Activated CD4-positive, alpha-beta T cell treated with anti-CD3 and anti-CD28 coated beads, Interleukin-2, Interleukin-6, amounts not matched to agents 100 ng/mL and 50 ng/mL, durations not matched to agents 16 hours and 8 hours (primary cell): Measurements from ENCODE around the gene CD86.

Source experiments
- DNase-seq: peaks from one replicate; pipeline ENCODE4 v3.0.0-alpha.2; 2020

Gene CD86

GRCh38 chr3:122092460-122093165, 37.5 kb downstream of the CD86 start:
- DNase-seq, result peak; percentile 92

GRCh38 chr3:122094125-122094524, 39.0 kb downstream of the CD86 start:
- DNase-seq, result peak; percentile 80

GRCh38 chr3:122094693-122095092, 39.5 kb downstream of the CD86 start:
- DNase-seq, result no peak

- no peak for DNase-seq
These were observed 42.0 kb downstream of the CD86 start for GRCh38 chr3:122097141-122097540.

GRCh38 chr3:122098611-122099010, 43.4 kb downstream of the CD86 start:
- DNase-seq, result peak; percentile 54

- DNase-seq, result no peak
These were observed 44.1 kb downstream of the CD86 start for GRCh38 chr3:122099255-122099654.

- peak; percentile 49 for DNase-seq
These were observed 44.9 kb downstream of the CD86 start for GRCh38 chr3:122100083-122100482.

- peak; percentile 84 for DNase-seq
These were observed 45.7 kb downstream of the CD86 start for GRCh38 chr3:122100591-122101463.

- peak; percentile 87 for DNase-seq
These were observed 46.5 kb downstream of the CD86 start for GRCh38 chr3:122101646-122102045.

GRCh38 chr3:122102191-122102935, 47.2 kb downstream of the CD86 start:
- peak; percentile 79 for DNase-seq

GRCh38 chr3:122103821-122104514, 48.8 kb downstream of the CD86 start:
- DNase-seq, result peak; percentile 74

- peak; percentile 28 for DNase-seq
These were observed 49.5 kb downstream of the CD86 start for GRCh38 chr3:122104515-122105194.

- no peak for DNase-seq
These were observed 50.5 kb downstream of the CD86 start for GRCh38 chr3:122105626-122106025.

GRCh38 chr3:122107171-122107570, 52.0 kb downstream of the CD86 start:
- DNase-seq, result no peak

GRCh38 chr3:122111974-122112373, 56.8 kb downstream of the CD86 start:
- DNase-seq, result no peak

GRCh38 chr3:122112754-122113153, 57.6 kb downstream of the CD86 start:
- DNase-seq, result no peak

- DNase-seq, result no peak
These were observed 68.7 kb downstream of the CD86 start for GRCh38 chr3:122123850-122124249.

GRCh38 chr3:122132949-122133540, 77.9 kb downstream of the CD86 start:
- no peak for DNase-seq

GRCh38 chr3:122146466-122146865, 91.3 kb downstream of the CD86 start:
- DNase-seq, result peak; percentile 95

GRCh38 chr3:122148941-122149627, 93.9 kb downstream of the CD86 start:
- DNase-seq, result peak; percentile 49

GRCh38 chr3:122151480-122151879, 96.3 kb downstream of the CD86 start:
- DNase-seq, result no peak
